HEK293T (cell line): ENCODE data around the gene LNX1.

Experiments
- ELF4 ChIP-seq: fragments of 450-650 bp; IDR thresholded peaks from 2 replicates; pipeline ENCODE4 v1.6.1; 2017; ENCODE audit warnings: antibody characterized with exemption
- FOXA1 ChIP-seq: fragments of 450-650 bp; IDR thresholded peaks from 2 replicates; pipeline ENCODE4 v1.6.1; 2016; ENCODE audit warnings: mild to moderate bottlenecking
- FOXK2 ChIP-seq: fragments of 450-650 bp; IDR thresholded peaks from 2 replicates; pipeline ENCODE4 v1.6.1; 2016; ENCODE audit warnings: mild to moderate bottlenecking
- FOXM1 ChIP-seq: fragments of 450-650 bp; IDR thresholded peaks from 2 replicates; pipeline ENCODE4 v1.6.1; 2017; ENCODE audit warnings: mild to moderate bottlenecking, borderline replicate concordance
- L3MBTL2 ChIP-seq: fragments of 450-650 bp; conservative IDR thresholded peaks from 2 replicates; pipeline ENCODE4 v1.6.1; 2016; ENCODE audit warnings: mild to moderate bottlenecking
- SP1 ChIP-seq: fragments of 450-650 bp; IDR thresholded peaks from 2 replicates; pipeline ENCODE4 v1.6.1; 2017
- SUZ12 ChIP-seq: fragments of 450-650 bp; IDR thresholded peaks from 2 replicates; pipeline ENCODE4 v1.6.1; 2016; ENCODE audit warnings: mild to moderate bottlenecking
- ZNF384 ChIP-seq: fragments of 450-650 bp; IDR thresholded peaks from 2 replicates; pipeline ENCODE4 v1.6.1; 2016

GRCh38 chr4:53421791-53422190 is 169.5 kb downstream of the LNX1 start:
- TF ChIP-seq FOXM1 (no peak), L3MBTL2 (no peak), FOXA1 (no peak), SUZ12 (no peak), ELF4 (no peak), SP1 (no peak), ZNF384 (no peak), FOXK2 (no peak)
